OCI-LY1 (cell line): Measurements from ENCODE around the gene SYNGAP1.
"Not testable (repeated sequence)": the region's sequence is repeated elsewhere in the genome, so short reads cannot be mapped to it uniquely, and the experiment has no call there.

Experiments used
- EZH2 ChIP-seq: fragments of 200-600 bp; sonication (generic), shearing (Covaris generic); IDR thresholded peaks from 2 replicates; pipeline ENCODE4 v1.8.0; 2017; ENCODE audit warnings: borderline replicate concordance, mixed run types, mild to moderate bottlenecking, antibody characterized with exemption, low read length, moderate library complexity, mixed read lengths
- TF ChIP-seq, protein P1 (sequence below): fragments of 200-600 bp; sonication (generic), shearing (Covaris generic); IDR thresholded peaks from 2 replicates; pipeline ENCODE4 v1.5.1; 2017; ENCODE audit warnings: mild to moderate bottlenecking, antibody characterized with exemption, low read length, moderate library complexity, mixed read lengths

DNA sequence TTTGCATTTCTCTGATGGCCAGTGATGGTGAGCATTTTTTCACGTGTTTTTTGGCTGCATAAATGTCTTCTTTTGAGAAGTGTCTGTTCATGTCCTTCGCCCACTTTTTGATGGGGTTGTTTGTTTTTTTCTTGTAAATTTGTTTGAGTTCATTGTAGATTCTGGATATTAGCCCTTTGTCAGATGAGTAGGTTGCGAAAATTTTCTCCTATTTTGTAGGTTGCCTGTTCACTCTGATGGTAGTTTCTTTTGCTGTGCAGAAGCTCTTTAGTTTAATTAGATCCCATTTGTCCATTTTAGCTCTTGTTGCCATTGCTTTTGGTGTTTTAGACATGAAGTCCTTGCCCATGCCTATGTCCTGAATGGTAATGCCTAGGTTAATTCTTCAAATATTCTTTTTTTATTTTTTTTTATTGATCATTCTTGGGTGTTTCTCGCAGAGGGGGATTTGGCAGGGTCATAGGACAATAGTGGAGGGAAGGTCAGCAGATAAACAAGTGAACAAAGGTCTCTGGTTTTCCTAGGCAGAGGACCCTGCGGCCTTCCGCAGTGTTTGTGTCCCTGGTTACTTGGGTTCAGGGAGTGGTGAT lies 64.9 kb downstream of the SYNGAP1 start:
- TF ChIP-seq, protein P1, sequence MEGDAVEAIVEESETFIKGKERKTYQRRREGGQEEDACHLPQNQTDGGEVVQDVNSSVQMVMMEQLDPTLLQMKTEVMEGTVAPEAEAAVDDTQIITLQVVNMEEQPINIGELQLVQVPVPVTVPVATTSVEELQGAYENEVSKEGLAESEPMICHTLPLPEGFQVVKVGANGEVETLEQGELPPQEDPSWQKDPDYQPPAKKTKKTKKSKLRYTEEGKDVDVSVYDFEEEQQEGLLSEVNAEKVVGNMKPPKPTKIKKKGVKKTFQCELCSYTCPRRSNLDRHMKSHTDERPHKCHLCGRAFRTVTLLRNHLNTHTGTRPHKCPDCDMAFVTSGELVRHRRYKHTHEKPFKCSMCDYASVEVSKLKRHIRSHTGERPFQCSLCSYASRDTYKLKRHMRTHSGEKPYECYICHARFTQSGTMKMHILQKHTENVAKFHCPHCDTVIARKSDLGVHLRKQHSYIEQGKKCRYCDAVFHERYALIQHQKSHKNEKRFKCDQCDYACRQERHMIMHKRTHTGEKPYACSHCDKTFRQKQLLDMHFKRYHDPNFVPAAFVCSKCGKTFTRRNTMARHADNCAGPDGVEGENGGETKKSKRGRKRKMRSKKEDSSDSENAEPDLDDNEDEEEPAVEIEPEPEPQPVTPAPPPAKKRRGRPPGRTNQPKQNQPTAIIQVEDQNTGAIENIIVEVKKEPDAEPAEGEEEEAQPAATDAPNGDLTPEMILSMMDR: not testable (repeated sequence)
- not testable (repeated sequence) for TF ChIP-seq EZH2
